ENCODE results near the gene MT1F. TPM values are rescaled to one million over a fixed set of nuclear protein-coding genes. Genes with fewer than 3 reads are reported as not detected.

The MT1F gene
- polyA plus RNA-seq, 1 donor (not counting 4 experiments of a cell fraction or from before 2014, with no cell fraction given), result 2.3 TPM

GRCh38 chr16:56647641-56648431 lies 9.9 kb upstream of the MT1F start:
- Histone ChIP-seq H3K9me3 (ENCODE audit: control insufficient read depth, low read depth, low read length) (no peaks in the 10 kb centered on the region), H3K36me3 (ENCODE audit: control insufficient read depth in 2 of 2, extremely low read depth in 1 of 2, insufficient read depth in 2 of 2, low read length in 2 of 2) (no peaks in the 10 kb centered on the region), H3K27me3 (ENCODE audit: control insufficient read depth, extremely low read depth, insufficient read depth, low read length) (peaks cover 5% of the 10 kb centered on the region), H3K9ac (ENCODE audit: control insufficient read depth, extremely low read depth, insufficient read depth, low read length) (no peak overlapping the region), H3K4me1 (ENCODE audit: control insufficient read depth, extremely low read depth, insufficient read depth, low read length) (peaks cover 17% of the 10 kb centered on the region), H3K4me3 (ENCODE audit: control insufficient read depth in 2 of 3, extremely low read depth in 1 of 3, insufficient read depth in 2 of 3, low read depth in 1 of 3, low read length in 3 of 3) (no peak overlapping the region), H2AFZ (ENCODE audit: control insufficient read depth, low read length) (no peak overlapping the region), H3K27ac (ENCODE audit: control insufficient read depth, insufficient read depth, low read length) (no peak overlapping the region), H4K20me1 (ENCODE audit: control insufficient read depth, extremely low read depth, insufficient read depth, low read length) (no peaks in the 10 kb centered on the region), H3K9me1 (ENCODE audit: control insufficient read depth, extremely low read depth, insufficient read depth, low read length) (no peaks in the 10 kb centered on the region), H3K79me2 (ENCODE audit: control insufficient read depth, insufficient read depth, low read length) (no peaks in the 10 kb centered on the region), H3K4me2 (ENCODE audit: control insufficient read depth, extremely low read depth, insufficient read depth, low read depth, low read length) (no peak overlapping the region)
- no peak for DNase-seq (ENCODE audit: low read depth, low spot score)
- no peak for FAIRE-seq
- TF ChIP-seq CTCF (optimal IDR thresholded peaks at IDR 0.05 in 1 of 3, IDR thresholded peaks at IDR 0.05 in 1 of 3, conservative IDR thresholded peaks at IDR 0.05 in 1 of 3; ENCODE audit: extremely low read depth in 1 of 3, insufficient read depth in 2 of 3, low read length in 3 of 3) (no peak), EZH2 (IDR thresholded peaks at IDR 0.05; ENCODE audit: low read length) (no peak)
- dilution Hi-C loops (cut with MboI; ENCODE audit: extremely low pct_ligation_motif_present, low sequenced_read_pairs), result no loop called here

- Histone ChIP-seq H3K27ac (ENCODE audit: control insufficient read depth, insufficient read depth, low read length) (no peak overlapping the region), H2AFZ (ENCODE audit: control insufficient read depth, low read length) (no peak overlapping the region), H3K9me1 (ENCODE audit: control insufficient read depth, extremely low read depth, insufficient read depth, low read length) (no peaks in the 10 kb centered on the region), H3K9me3 (ENCODE audit: control insufficient read depth, low read depth, low read length) (no peaks in the 10 kb centered on the region), H3K36me3 (ENCODE audit: control insufficient read depth in 2 of 2, extremely low read depth in 1 of 2, insufficient read depth in 2 of 2, low read length in 2 of 2) (no peaks in the 10 kb centered on the region), H3K27me3 (ENCODE audit: control insufficient read depth, extremely low read depth, insufficient read depth, low read length) (peaks cover 5% of the 10 kb centered on the region), H3K4me3 (ENCODE audit: control insufficient read depth in 2 of 3, extremely low read depth in 1 of 3, insufficient read depth in 2 of 3, low read depth in 1 of 3, low read length in 3 of 3) (no peak overlapping the region), H3K4me2 (ENCODE audit: control insufficient read depth, extremely low read depth, insufficient read depth, low read depth, low read length) (no peak overlapping the region), H3K79me2 (ENCODE audit: control insufficient read depth, insufficient read depth, low read length) (no peaks in the 10 kb centered on the region), H3K9ac (ENCODE audit: control insufficient read depth, extremely low read depth, insufficient read depth, low read length) (no peak overlapping the region), H4K20me1 (ENCODE audit: control insufficient read depth, extremely low read depth, insufficient read depth, low read length) (no peaks in the 10 kb centered on the region), H3K4me1 (ENCODE audit: control insufficient read depth, extremely low read depth, insufficient read depth, low read length) (peaks cover 14% of the 10 kb centered on the region)
- DNase-seq (ENCODE audit: low read depth, low spot score) (no peak), FAIRE-seq (no peak)
- TF ChIP-seq CTCF (optimal IDR thresholded peaks at IDR 0.05 in 1 of 3, IDR thresholded peaks at IDR 0.05 in 1 of 3, conservative IDR thresholded peaks at IDR 0.05 in 1 of 3; ENCODE audit: extremely low read depth in 1 of 3, insufficient read depth in 2 of 3, low read length in 3 of 3) (no peak), EZH2 (IDR thresholded peaks at IDR 0.05; ENCODE audit: low read length) (no peak)
- dilution Hi-C loops (cut with MboI; ENCODE audit: extremely low pct_ligation_motif_present, low sequenced_read_pairs), result no loop called here
Measured at GRCh38 chr16:56649271-56649670, 8.5 kb upstream of the MT1F start.
